ENCODE measurements around the gene NUBP2.

NUBP2 gene

DNA sequence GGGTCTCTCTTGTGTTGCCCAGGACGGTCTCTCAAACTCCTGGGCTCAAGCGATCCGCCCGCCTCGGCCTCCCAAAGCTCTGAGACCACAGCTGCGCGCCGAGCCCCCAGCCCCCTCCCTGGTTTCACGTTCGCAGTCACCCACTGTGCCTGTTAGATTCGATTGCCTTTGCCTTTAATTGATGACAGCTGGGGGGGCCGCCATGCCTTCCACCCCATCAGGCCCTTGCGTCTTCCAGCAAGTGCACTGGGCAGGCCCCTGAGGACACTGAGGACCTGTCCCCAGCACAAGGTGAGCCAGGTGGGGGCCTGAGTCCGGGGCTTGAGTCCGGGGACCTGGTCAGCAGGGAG lies 7.5 kb downstream of the NUBP2 start:
- no peak overlapping the region for H3K4me3 ChIP-seq (ENCODE audit: low read depth, low read length)
- DNase-seq (ENCODE audit: low read depth), result no peak
- TF ChIP-seq, protein P1, sequence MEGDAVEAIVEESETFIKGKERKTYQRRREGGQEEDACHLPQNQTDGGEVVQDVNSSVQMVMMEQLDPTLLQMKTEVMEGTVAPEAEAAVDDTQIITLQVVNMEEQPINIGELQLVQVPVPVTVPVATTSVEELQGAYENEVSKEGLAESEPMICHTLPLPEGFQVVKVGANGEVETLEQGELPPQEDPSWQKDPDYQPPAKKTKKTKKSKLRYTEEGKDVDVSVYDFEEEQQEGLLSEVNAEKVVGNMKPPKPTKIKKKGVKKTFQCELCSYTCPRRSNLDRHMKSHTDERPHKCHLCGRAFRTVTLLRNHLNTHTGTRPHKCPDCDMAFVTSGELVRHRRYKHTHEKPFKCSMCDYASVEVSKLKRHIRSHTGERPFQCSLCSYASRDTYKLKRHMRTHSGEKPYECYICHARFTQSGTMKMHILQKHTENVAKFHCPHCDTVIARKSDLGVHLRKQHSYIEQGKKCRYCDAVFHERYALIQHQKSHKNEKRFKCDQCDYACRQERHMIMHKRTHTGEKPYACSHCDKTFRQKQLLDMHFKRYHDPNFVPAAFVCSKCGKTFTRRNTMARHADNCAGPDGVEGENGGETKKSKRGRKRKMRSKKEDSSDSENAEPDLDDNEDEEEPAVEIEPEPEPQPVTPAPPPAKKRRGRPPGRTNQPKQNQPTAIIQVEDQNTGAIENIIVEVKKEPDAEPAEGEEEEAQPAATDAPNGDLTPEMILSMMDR (IDR thresholded peaks at IDR 0.05; ENCODE audit: insufficient read depth, low read depth, low read length, missing control alignments), result no peak

DNA sequence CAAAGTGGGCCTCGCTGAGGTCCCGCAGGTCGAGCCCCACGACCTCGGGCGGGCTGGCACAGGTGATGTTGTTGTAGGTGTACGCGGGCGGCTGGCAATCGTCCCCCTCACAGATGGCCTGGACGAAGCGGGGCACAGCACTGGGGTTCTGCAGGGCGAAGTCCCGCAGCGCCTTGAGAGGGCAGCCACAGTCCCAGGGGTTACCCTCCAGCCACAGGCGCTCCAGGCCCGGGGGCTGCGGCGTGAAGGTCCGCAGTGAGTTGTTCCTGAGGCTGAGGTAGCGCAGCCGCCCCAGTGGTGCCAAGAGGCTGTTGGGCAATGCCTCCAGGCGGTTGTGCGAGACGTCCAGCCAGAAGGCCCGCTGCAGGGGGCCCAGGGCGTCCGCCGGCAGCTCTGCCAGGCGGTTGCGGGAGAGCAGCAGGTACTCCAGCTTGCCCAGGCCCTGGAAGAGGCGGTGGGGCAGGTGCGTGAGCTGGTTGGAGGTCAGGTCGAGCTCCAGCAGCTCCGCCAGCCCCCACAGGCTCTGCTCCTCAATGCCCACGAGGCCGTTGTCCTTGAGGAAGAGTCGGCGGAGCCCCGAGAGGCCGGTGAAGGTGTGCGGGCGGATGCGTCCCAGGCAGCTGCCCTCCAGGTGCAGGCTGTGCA lies 8.0 kb downstream of the NUBP2 start:
- H3K4me3 ChIP-seq (ENCODE audit: low read depth, low read length), result no peak overlapping the region
- TF ChIP-seq, protein P1 (IDR thresholded peaks at IDR 0.05; ENCODE audit: insufficient read depth, low read depth, low read length, missing control alignments), result no peak
- no peak for DNase-seq (ENCODE audit: low read depth)

DNA sequence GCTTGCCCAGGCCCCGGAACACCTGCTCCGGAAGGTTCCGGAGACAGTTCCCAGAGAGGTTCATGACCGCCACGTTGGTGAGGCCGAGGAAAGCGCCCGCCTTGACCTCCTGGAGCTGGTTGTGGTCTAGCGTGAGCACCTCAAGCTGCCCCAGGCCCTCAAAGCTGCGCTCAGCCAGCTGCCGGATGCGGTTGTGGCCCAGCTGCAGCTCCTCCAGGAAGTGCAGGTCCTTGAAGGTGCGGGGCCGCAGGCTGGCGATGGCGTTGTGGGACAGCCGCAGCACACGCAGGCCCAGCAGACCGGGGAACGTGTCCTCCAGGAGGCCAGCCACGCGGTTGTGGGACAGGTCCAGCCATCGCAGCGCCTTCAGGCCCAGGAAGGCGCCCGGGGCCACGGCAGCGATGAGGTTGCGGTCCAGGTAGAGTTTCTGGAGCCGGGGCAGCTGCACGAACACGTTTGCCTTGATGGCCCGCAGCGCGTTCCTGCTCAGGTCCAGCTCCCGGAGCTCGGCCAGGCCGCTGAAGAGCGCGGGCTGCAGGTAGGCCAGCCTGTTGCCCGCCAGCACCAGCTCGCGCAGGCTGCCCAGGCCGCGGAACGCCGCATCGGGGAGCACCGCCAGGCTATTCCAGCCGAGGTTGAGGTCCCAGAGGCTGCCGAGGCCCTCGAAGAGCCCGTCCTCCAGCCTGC lies 8.6 kb downstream of the NUBP2 start:
- DNase-seq (ENCODE audit: low read depth), result no peak
- TF ChIP-seq, protein P1 (IDR thresholded peaks at IDR 0.05; ENCODE audit: insufficient read depth, low read depth, low read length, missing control alignments), result no peak
- no peak overlapping the region for H3K4me3 ChIP-seq (ENCODE audit: low read depth, low read length)

DNA sequence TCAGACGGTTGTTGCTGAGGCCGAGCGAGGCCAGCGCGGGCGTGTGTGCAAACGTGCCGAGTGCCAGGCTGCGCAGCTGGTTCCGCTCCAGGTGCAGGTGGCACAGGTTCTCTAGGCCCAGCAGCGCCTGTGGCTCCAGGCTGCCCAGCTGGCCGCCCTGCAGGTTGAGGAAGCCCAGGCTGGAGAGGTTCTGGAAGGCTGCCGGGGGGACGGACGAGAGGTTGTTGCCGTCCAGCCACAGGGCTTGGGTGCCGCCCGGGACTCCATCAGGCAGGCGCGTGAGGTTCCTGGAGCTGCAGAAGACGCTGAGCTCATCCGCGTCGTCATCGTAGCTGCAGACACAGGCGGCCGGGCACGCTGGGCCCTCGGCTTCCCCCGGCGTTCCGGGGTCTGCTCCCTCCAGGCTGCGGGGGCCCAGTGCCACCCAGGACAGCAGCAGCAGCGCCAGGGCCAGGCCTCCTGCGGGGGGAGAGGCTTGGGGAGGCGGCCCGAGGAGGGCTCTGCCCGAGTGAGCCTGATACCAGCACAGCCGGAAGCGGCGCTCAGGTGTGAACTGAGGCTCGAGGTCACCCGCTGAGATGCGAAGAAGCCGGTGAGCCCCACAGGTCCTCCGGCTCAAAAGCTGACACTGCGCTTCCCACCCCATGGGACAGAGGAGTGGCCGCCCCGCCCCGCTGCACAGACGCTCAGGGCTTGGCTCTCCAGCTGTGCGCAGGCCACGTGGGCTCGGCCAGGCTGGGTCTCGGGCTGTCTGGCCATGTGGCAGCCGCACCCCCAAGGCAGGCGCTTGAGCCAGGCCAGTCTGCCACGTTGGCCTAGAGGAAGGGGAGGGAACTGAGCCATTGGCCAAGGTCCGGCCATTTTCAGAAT lies 9.4 kb downstream of the NUBP2 start:
- DNase-seq (ENCODE audit: low read depth), result no peak
- no peak overlapping the region for H3K4me3 ChIP-seq (ENCODE audit: low read depth, low read length)
- TF ChIP-seq, protein P1 (IDR thresholded peaks at IDR 0.05; ENCODE audit: insufficient read depth, low read depth, low read length, missing control alignments), result no peak

DNA sequence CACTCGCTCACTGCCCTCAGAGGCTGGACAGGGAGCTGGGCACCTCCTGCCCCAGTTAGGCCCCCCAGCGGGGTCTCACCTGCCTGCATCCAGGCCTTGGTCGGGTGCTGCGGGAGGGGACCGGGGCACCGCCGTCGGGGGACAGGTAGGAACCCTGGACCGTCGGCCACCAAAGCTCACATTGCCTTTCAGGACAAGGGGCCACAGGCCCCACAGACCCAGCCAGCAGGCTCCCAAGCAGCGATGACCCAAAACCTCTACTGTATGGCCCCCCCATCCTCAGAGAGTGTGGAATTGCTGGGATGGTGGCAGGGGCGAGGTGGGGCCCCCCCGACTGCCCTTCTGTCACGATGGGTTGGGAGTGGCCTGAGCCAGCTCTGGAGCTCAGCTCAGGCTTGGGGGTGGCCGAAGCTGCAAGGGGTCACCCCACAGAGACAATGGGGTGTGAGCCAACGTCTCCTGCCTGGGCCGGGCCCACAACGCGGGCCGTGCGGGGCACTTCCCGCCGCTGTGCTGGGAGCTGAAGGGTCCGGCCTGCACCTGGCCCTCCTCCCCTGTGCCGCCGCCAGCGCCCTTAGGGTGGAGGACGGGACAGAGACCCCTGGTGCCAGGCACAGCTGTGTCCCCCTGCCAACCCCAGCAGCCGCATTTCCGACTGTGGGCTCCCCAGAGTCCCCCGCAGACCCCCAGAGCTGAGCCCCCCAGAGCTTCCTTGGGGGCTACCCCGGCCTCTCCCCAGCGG lies 10.2 kb downstream of the NUBP2 start:
- H3K4me3 ChIP-seq (ENCODE audit: low read depth, low read length), result no peak overlapping the region
- DNase-seq (ENCODE audit: low read depth), result no peak
- TF ChIP-seq, protein P1 (IDR thresholded peaks at IDR 0.05; ENCODE audit: insufficient read depth, low read depth, low read length, missing control alignments), result no peak

DNA sequence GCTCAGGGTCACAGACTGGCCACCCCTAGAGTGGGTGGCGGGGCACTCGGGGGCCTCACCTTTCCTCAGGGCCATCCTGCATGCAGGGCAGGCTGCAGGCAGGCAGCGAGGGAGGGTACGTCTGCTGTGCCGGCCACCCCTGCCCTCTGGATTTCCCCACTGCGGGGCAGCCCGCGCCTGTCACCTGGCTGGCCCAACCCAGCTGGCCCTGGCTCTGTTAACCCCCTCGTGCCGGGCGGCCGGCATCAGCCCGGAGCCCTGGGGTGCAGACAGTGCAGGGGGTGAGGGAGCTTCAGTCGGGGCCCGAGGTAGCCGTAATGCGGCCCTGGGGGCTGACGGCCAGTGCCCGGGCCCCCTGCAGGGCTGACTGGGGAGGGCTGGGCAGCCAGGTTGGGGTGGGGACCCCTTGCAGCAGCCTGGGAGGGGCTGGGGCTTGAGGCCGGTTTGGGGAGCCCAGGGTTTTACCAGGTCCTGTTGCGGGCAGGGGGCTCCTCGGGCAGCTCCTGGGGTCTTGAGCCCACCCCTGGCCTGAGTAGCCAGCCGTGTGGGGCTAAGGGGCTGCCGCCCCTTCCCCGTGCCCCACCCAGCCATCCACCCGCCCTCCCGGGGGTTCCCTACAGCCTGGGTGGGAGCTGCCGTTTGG lies 10.9 kb downstream of the NUBP2 start, which contains the start of gene IGFALS:
TSS of gene IGFALS (minus strand) at position 128 of the 643 bp plus-strand sequence. CDS start at position 75, 53 bp downstream.
- H3K4me3 ChIP-seq (ENCODE audit: low read depth, low read length), result no peak within 1 kb of the TSS
- TF ChIP-seq, protein P1 (IDR thresholded peaks at IDR 0.05; ENCODE audit: insufficient read depth, low read depth, low read length, missing control alignments), result no peak
- no peak for DNase-seq (ENCODE audit: low read depth)
